GM19438 (cell line): Measurements from ENCODE around the gene ORAI2.
"Not testable (repeated sequence)": the region's sequence is repeated elsewhere in the genome, so short reads cannot be mapped to it uniquely, and the experiment has no call there.

Source experiments
- ATAC-seq: cut with Tn5 transposase; IDR thresholded peaks from one replicate; pipeline ENCODE4 v1.9.1; 2021; ENCODE audit warnings: low read depth; ENCODE audit not compliant: unreplicated experiment

The ORAI2 gene

DNA sequence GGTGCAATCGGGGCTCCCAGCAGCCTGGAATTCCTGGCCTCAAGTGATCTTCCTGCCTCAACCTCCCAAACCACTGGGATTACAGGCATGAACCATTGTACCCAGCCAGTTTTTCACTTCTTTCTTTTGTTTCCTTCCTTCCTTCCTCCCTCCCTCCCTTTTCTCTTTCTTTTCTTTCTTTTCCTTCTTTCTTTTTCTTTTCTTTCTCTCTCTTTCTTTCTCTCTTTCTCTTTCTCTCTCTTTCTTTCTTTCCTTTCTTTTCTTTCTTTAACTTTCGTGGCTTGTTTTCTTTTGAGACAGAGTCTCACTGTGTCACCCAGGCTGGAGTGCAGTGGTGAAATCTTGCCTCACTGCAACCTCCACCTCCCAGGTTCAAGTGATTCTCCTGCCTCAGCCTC is 12.3 kb downstream of the ORAI2 start:
- no peak for ATAC-seq

DNA sequence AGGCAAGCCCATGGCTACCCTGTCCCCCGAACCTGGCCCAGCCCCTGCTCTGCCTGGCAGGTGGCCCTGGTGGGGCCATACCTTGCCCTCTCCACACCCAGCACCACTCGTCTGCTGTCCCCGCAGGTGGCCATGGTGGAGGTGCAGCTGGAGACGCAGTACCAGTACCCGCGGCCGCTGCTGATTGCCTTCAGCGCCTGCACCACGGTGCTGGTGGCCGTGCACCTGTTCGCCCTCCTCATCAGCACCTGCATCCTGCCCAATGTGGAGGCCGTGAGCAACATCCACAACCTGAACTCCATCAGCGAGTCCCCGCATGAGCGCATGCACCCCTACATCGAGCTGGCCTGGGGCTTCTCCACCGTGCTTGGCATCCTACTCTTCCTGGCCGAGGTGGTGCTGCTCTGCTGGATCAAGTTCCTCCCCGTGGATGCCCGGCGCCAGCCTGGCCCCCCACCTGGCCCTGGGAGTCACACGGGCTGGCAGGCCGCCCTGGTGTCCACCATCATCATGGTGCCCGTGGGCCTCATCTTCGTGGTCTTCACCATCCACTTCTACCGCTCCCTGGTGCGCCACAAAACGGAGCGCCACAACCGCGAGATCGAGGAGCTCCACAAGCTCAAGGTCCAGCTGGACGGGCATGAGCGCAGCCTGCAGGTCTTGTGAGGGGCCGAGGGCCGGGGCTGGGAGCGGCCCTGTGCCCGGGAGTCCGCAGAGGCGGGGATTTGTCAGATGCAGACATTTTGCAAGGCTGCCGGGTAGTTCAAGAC is 13.2 kb downstream of the ORAI2 start:
- ATAC-seq = no peak

DNA sequence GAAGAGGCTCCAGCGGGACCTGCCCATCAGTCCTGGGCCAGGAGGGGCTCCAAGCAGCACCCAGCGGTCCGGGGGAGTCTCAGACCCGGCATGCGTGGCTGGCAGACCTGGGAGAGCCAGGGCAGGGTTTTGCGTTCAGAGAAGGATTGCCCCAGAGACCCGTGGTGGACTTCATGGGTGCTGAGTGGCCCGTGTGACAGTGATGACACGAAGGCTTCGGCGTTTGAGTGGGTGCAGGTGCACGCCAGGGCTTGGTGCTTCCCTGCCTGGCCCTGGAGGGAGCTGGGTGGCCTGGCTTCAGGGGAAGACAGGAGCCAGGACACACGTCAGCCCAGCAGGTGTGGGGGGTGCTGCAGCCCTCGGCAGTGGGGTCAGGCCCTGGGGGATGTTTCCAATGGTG is 13.9 kb downstream of the ORAI2 start:
- ATAC-seq = no peak

DNA sequence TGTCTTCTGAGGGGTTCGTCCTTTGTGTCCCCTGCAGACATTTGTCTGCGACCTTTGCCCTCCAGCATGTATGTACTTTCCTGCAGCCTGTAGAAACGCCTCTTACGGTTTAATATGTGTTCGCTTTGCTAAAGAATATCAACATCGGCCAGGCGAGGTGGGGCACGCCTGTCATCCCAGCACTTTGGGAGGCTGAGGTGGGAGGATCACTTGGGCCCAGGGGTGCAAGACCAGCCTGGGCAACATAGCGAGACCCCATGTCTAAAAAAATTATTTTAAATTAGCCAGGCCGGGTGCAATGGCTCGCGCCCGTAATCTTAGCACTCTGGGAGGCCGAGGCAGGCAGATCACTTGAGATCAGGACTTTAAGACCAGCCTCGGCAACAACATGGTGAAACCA is 15.8 kb downstream of the ORAI2 start:
- no peak for ATAC-seq

DNA sequence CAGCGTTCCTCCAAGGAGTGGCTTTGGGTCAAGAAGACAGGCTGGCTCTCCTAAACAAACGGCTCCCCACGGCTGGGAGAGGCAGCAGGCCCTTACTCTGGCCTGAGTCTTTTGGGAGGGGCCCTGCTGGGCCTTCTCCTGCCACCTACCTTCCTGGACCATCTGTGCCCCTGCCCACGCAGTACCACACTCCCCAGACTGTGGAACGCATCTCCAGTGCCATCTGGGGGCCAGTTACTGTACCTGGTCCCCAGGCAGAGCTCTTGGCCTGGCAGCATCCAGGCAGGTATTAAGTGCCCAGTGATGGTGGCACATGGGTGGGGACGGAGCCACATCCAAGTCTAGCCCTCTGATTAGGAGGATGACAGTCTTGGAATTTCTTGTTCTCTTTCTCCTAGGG is 16.9 kb downstream of the ORAI2 start:
- ATAC-seq = no peak

DNA sequence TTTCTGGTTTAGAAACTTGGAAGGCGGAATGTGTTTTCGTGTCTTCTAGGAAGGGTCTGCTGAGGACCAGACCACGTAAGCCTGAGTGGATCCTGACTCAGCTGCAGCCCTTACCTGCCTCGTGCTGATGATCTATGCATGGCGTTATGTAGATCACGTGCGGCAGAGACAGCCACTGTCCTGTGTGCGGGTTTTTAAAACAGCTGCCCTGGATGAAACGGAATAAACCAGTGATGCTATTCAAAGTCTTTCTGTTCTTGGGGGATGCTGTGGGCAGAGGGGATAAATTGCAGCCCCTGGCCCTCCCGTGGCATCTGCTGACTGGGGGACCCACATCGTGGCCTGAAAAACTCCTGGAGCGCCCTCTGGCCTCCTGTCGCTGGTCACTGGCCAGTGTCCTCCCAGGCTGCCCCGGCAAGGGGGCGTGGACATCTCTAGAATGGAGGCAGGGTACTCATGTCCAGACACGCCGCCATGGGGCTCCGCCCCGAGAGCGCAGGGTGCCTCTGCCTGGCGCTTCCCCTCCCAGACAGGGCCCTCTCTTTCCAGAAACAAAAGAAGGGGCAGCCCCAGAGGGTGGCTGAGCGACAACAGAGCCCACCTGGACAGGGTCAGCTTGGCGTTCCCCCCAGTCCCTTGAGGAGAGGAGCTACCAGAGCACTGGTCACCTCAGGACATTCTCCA is 18.1 kb downstream of the ORAI2 start:
- ATAC-seq = no peak

DNA sequence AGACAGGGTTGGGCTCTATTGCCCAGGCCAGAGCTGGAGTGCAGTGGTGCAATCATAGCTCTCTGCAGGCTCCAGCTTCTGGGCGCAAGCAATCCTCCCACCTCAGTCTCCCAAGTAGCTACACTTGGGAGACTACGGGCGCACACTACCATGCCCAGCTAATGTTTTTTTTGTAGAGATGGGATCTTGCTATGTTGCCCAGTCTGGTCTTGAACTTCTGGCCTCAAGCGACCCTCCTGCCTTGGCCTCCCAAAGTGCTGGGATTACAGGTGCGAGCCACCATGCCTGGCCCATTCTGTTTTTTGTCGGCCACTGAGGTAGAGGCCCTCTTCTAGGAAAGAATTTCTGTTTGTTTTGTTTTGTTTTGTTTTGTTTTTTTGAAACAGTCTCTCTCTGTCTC is 19.1 kb downstream of the ORAI2 start:
- ATAC-seq = no peak

DNA sequence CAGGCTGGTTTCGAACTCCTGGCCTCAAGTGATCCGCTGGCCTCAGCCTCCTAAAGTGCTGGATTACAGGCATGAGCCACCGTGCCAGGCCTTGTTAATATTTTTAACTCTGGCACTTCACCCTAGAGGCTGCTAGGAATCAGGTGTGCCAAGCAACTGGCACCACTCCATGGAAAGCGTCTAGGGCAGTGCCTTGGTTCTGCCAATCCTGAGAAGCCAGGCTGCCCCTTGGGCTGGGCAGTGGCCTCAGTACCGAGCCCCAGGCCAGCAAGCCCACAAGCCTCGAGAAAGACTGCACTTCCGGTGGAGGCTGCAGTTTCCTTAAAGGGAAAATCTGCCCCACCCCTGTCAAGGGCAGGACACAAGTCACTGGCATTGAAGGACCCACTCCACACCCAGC is 19.9 kb downstream of the ORAI2 start:
- no peak for ATAC-seq

DNA sequence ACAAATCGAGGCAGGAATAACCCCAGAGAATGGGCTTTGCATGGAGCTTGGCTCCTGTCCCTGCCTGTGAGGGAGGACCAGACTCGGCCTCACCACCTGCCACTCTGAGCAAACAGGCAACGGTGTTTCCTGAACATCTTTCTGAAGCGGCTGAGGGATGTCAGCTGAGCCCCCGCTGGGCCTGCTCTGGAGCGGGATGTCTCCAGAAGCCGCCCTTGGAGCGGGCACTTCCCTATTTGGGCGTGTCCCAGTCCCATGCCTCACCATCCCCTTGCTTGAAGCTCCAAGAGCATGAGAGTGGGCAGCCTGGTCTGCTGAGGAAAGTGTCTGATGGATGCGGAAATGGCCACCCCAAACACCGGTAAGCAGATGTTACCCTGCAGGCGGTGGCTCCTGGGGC is 21.1 kb downstream of the ORAI2 start:
- ATAC-seq = no peak

DNA sequence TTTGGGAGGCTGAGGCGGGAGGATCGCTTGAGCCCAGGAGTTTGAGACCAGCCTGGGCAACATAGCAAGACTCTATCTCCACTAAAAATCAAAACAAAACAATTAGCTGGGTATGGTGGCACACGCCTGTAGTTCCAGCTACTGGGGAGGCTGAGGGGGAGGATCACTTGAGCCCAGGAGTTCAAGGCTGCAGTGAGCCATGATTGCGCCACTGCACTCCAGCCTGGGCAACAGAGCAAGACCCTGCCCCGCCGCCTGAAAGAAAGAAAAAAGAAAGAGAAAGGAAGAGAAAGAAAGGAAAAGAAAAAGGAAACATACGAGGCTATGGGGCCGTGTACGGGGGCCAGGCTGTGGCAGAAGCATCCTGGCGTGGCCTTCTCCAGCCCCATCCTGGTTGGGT is 21.6 kb downstream of the ORAI2 start:
- not testable (repeated sequence) for ATAC-seq

DNA sequence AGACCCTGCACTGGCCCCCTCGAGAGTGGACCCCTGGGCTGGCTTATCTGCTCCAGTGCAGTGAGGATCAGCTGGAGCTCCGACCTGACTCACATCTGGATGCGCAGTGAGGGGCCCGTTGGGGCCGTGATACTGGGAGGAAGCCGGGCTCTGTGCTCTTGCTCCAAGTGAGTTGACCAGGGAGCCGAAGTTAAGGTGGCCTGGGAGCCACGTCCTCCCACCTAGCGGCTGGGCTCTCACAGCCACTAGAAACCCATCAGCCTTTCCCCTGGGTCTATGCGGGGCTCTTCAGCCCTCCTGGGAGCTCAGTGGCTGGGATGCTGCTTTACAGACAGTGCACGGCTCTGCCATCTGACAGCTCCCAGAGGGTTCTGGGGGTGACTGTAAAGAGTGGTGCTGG is 22.2 kb downstream of the ORAI2 start:
- no peak for ATAC-seq

DNA sequence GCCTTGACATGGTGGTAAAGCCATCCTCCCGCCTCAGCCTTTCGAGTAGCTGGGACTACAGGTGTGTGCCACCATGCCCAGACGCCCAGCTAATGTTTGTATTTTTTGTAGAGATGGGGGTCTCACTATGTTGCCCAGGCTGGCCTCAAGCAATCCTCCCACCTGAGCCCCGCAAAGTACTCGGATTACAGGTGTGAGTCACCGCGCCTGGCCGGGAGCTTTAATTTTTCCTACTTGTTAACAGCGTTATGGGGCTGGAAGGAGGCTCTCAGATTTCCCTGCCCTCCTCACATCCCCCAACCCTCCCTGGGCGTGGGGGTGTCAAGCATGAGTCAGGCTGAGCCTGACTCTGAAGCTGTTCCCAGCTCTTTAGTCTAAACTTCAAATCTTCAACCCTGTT is 23.0 kb downstream of the ORAI2 start:
- no peak for ATAC-seq

DNA sequence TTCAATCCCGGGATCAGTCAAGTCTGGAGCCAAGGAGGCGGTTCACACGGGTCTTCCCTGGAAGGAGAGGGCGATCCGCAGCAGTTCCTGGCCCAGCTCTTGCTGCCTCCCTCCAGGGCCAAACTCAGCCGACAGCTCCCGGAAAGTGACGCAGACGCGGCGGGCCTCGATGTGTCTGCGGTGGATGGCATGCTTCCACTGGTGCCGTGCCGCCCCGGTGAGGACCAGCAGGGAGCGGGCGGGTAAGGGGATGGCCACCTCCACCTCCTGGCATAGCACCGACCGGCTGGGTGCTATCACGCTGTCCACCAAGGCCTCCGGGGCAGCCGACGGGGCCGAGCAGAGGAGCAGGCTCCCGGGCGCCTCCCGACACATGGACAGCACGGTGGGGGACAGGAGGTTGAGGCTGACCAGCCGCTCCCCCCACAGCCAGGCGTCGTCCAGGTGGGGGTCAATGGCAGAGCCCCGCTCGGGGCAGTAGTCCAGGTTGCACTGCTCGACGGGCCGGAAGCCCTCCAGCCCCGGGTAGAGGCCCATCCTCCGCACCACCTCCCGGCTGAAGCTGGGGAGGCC is 24.1 kb downstream of the ORAI2 start:
- ATAC-seq = no peak

DNA sequence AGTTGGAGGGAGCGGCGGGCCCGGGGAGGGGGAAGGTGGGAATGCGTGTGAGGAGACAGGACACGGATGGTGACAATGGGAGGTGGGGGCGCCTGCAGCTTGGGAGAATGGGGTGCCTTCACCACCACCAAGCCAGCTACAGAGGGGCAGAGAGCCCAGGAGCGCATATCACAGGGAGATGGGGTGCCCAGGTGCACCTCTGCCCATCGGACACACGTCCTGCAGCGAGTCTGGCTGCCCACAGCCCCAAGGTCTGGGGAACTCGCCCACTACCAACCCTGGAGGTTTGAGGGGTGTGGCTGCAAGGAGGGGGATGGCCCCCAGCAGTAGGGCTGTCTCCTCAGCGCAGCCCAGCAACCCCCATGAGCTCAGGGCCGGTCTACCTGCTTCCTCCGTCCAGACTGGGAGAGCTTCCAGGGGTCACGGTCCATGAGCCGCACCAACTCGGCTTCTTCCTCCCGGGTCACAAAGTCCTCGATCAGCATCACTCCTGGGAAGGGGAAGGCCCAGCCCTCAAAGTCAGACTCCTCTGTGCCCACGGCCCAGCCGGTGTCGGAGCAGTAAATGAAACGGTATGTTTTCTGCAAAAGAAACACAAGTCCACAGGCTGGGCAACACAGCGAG is 26.0 kb downstream of the ORAI2 start:
- ATAC-seq = no peak

DNA sequence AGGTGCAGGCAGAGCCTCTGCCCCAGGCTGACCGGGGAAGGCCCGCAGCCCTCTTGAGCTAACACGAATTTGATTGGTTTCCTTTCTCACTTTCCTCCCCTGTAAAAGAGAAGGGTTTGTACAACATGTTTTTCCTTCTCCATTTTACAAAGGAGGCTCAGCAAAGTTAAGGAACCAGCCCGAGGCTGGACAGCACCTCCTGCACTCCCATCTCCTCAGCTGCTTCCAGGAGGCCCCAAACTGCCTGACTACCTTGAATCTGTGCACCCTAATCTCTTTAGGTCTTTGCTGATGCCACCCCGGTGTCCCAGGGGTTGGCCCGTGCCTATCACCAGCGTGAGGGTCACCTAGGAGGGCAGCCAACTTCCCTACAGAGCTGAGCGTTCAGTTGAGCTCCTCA is 27.1 kb downstream of the ORAI2 start:
- no peak for ATAC-seq

DNA sequence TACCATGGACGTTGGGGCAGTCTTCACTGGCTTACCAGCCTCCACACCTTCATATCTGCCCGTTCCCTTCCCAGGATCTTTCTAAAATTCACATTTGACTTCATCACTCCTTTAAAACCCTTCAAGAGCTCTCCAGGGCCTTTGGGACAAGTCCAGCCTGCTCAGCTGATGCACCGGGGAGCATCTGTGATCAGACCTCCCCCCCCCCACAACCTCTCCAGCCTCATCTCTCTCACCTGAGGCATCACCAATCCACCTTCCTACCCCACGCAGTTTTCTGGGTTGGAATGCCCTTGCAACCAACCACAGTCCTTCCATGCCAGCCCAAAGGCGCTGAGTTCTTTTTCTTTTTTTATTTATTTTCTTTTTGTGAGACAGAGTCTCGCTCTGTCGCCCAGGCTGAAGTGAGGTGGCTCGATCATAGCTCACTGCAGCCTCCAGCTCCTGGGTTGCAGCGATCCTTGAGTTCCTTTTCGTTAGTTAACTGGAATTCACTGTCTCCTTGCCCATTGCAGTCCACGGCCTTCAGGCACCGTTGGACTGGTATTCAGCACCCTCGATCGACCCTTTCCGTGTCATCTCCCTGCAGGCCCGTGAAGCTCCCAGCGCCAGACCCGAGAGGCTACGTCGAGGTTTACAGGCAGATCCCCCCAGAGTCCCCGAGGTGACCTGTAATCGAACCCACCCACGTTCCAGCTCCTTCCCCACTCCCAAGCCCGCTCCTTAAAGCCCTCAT is 30.6 kb downstream of the ORAI2 start:
- ATAC-seq = no peak

DNA sequence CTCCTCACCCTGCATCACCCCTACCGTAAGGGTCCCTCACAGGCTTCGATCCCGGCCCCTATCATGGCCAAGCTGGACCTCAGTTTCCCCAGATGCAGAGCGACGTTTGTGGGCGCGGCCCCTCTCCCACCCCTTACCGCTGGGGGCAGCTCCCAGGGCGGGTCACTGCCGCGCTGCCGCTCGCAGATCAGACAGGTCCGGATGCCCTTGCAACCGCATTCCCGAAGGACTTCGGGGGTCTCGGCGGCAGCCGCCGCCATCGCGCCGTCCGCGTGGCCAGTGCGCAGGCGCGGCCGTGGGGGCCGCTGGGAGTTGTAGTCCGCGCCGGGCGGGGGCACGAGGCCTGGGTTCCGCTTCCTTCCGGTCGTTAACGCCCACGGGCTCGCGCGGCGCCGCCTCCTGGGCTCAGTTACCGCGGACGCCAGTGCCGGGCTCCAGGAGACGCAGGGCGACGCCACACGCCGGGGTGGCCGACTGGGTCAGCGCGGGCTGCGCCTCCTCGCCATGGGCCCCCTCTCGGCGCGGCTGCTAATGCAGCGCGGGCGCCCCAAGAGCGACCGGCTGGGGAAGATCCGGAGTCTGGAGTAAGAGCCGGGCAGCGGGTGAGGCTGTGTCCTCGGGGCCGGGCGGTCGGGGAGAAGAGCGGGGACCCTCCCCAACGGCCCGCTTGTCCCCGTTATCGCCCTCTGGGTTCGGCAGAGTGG is 31.4 kb downstream of the ORAI2 start, which contains the start of the genes ALKBH4 and LRWD1:
ALKBH4 (minus strand) TSS at position 287 of the 704 bp plus-strand sequence; CDS start at position 260, 27 bp downstream.
LRWD1 (plus strand) TSS at position 408 of the 704 bp plus-strand sequence; CDS start at position 505, 97 bp downstream.
- ATAC-seq = peak; percentile 81

DNA sequence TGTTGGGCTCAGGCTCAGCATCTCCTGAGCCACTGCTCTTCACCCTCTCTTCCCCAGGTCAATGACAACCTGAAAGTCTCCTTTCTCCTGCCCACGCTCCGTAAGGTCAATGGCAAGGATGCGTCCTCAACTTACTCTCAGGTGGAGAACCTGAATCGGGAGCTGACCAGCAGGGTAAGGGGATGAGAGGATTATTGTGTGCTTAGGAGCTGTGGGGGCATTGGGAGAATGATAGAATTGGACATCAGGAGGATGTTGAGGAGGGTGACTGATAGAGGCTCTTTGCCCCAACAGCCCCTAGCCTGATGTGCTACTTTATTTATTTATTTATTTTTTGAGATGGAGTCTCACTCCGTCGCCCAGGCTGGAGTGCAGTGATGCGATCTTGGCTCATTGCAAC is 32.7 kb downstream of the ORAI2 start:
- no peak for ATAC-seq

DNA sequence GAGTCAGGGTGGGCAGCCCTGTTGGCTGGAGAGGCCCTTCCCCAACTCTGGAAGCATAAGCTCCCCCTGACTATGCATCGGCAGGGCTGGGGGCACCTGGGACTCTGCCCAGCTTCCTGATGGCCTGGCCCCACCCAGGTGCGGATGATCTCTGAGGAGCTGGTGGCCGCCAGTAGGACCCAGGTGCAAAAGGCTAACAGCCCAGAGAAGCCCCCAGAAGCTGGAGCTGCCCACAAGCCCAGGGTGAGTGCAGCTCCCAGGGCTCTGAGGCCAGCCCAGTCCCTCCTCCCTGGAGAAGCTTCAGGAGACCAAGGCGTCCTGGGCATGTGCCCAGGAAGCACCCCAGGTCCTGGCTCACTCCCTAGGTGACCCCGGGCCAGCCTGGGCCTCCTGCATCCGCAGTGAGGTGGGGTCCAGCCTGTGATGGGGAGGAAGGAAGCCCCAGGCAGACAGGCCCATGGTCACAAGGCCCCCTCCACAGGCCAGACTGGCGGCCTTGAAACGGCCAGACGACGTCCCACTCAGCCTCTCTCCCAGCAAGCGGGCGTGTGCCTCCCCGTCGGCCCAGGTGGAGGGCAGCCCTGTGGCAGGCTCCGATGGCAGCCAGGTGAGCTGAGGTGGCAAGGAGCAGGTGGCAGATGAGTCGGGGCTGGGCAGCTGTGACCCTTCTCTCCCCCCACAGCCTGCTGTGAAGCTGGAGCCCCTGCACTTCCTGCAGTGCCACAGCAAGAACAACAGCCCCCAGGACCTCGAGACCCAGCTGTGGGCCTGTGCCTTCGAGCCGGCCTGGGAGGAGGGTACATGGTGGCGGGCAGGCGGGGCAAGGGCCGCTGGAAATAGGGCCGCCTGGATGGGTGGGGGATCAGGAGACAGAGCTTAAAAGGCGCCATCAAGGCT is 34.5 kb downstream of the ORAI2 start:
- ATAC-seq = no peak
